HG03066 (cell line): ENCODE measurements around the gene SCIN.
A peak's percentile ranks its signal among the peaks of the same experiment; 100 is the strongest.
"Not testable (repeated sequence)": the region's sequence is repeated elsewhere in the genome, so short reads cannot be mapped to it uniquely, and the experiment has no call there.

ENCODE experiments used
- ATAC-seq: cut with Tn5 transposase; IDR thresholded peaks from one replicate; pipeline ENCODE4 v1.9.1; 2021; ENCODE audit warnings: low read depth; ENCODE audit not compliant: unreplicated experiment

Gene SCIN

GRCh38 chr7:12570534-12571461 is at the start of gene SCIN:
Gene SCIN (plus strand): TSS chr7:12570720. CDS start chr7:12570787, 67 bp downstream.
- no peak for ATAC-seq

- ATAC-seq, result peak; percentile 63
Measured at GRCh38 chr7:12524794-12525386, 45.6 kb upstream of the SCIN start.

- ATAC-seq, result not testable (repeated sequence)
Measured at GRCh38 chr7:12526693-12527092, 43.8 kb upstream of the SCIN start.

GRCh38 chr7:12527670-12528069 is 42.9 kb upstream of the SCIN start:
- ATAC-seq, result not testable (repeated sequence)

GRCh38 chr7:12529971-12530710 is 40.4 kb upstream of the SCIN start:
- no peak for ATAC-seq

GRCh38 chr7:12531784-12532183 is 38.7 kb upstream of the SCIN start:
- no peak for ATAC-seq

GRCh38 chr7:12534046-12534445 is 36.5 kb upstream of the SCIN start:
- no peak for ATAC-seq

GRCh38 chr7:12539681-12540080 is 30.8 kb upstream of the SCIN start:
- ATAC-seq, result no peak

GRCh38 chr7:12540850-12541249 is 29.7 kb upstream of the SCIN start:
- no peak for ATAC-seq

GRCh38 chr7:12543586-12543985 is 26.9 kb upstream of the SCIN start:
- ATAC-seq, result no peak

- no peak for ATAC-seq
Measured at GRCh38 chr7:12549106-12549505, 21.4 kb upstream of the SCIN start.

- no peak for ATAC-seq
Measured at GRCh38 chr7:12550956-12551355, 19.6 kb upstream of the SCIN start.

GRCh38 chr7:12552876-12553275 is 17.6 kb upstream of the SCIN start:
- ATAC-seq, result no peak

- ATAC-seq, result no peak
Measured at GRCh38 chr7:12553416-12553815, 17.1 kb upstream of the SCIN start.

GRCh38 chr7:12554351-12554750 is 16.2 kb upstream of the SCIN start:
- no peak for ATAC-seq

- no peak for ATAC-seq
Measured at GRCh38 chr7:12554872-12555271, 15.6 kb upstream of the SCIN start.

- not testable (repeated sequence) for ATAC-seq
Measured at GRCh38 chr7:12555695-12556094, 14.8 kb upstream of the SCIN start.

- ATAC-seq, result not testable (repeated sequence)
Measured at GRCh38 chr7:12556139-12556792, 14.3 kb upstream of the SCIN start.

- no peak for ATAC-seq
Measured at GRCh38 chr7:12557282-12557681, 13.2 kb upstream of the SCIN start.

GRCh38 chr7:12564996-12565764 is 5.3 kb upstream of the SCIN start:
- ATAC-seq, result no peak
